WTC11 (cell line): ENCODE measurements around the gene ENG. TPM values are rescaled to one million over a fixed set of nuclear protein-coding genes. Genes with fewer than 3 reads are reported as not detected.

Source experiments
- ARID4B ChIP-seq: sonication (generic); formaldehyde crosslinking; IDR thresholded peaks from 2 replicates; pipeline ENCODE4 v1.8.0; 2023; ENCODE audit warnings: missing genetic modification reagents, mild to moderate bottlenecking, borderline replicate concordance
- ATF1 ChIP-seq: sonication (generic); formaldehyde crosslinking; IDR thresholded peaks from 2 replicates; pipeline ENCODE4 v1.8.1; 2023; ENCODE audit warnings: mild to moderate bottlenecking, moderate library complexity, missing genetic modification reagents
- ATF3 ChIP-seq: sonication (generic); formaldehyde crosslinking; conservative IDR thresholded peaks from 2 replicates; pipeline ENCODE4 v1.8.1; 2022; ENCODE audit warnings: mild to moderate bottlenecking, missing genetic modification reagents
- CREB1 ChIP-seq: sonication (generic); formaldehyde crosslinking; IDR thresholded peaks from 2 replicates; pipeline ENCODE4 v1.8.0; 2023; ENCODE audit warnings: mild to moderate bottlenecking, missing genetic modification reagents
- ELF4 ChIP-seq: sonication (generic); formaldehyde crosslinking; IDR thresholded peaks from 2 replicates; pipeline ENCODE4 v1.8.1; 2022; ENCODE audit warnings: low read depth, mild to moderate bottlenecking, moderate library complexity, missing genetic modification reagents
- FOXP1 ChIP-seq: sonication (generic); formaldehyde crosslinking; IDR thresholded peaks from 2 replicates; pipeline ENCODE4 v1.8.0; 2022; ENCODE audit warnings: missing genetic modification reagents, mild to moderate bottlenecking, moderate library complexity, borderline replicate concordance
- FOXP4 ChIP-seq: sonication (generic); formaldehyde crosslinking; IDR thresholded peaks from 2 replicates; pipeline ENCODE4 v1.8.0; 2022; ENCODE audit warnings: mild to moderate bottlenecking, missing genetic modification reagents
- HMGXB4 ChIP-seq: sonication (generic); formaldehyde crosslinking; IDR thresholded peaks from 2 replicates; pipeline ENCODE4 v1.8.1; 2023; ENCODE audit warnings: mild to moderate bottlenecking, moderate library complexity, missing genetic modification reagents
- IRF2 ChIP-seq: sonication (generic); formaldehyde crosslinking; IDR thresholded peaks from 2 replicates; pipeline ENCODE4 v1.8.0; 2022; ENCODE audit warnings: low read depth, missing genetic modification reagents, borderline replicate concordance
- KAT7 ChIP-seq: sonication (generic); formaldehyde crosslinking; IDR thresholded peaks from 2 replicates; pipeline ENCODE4 v1.8.1; 2023; ENCODE audit warnings: missing genetic modification reagents, mild to moderate bottlenecking, borderline replicate concordance
- NFATC4 ChIP-seq: fragments of 250-450 bp; sonication (Bioruptor Pico); IDR thresholded peaks from 2 replicates; pipeline ENCODE4 v1.9.0; 2021; ENCODE audit warnings: mild to moderate bottlenecking
- NR1H2 ChIP-seq: sonication (generic); formaldehyde crosslinking; IDR thresholded peaks from 2 replicates; pipeline ENCODE4 v1.9.0; 2021; ENCODE audit warnings: mild to moderate bottlenecking, moderate library complexity, missing genetic modification reagents
- NR3C1 ChIP-seq: sonication (generic); formaldehyde crosslinking; conservative IDR thresholded peaks from 2 replicates; pipeline ENCODE4 v1.8.1; 2023; ENCODE audit warnings: low read depth, mild to moderate bottlenecking, missing genetic modification reagents
- OVOL2 ChIP-seq: fragments of 250-450 bp; sonication (Bioruptor Pico); IDR thresholded peaks from 2 replicates; pipeline ENCODE4 v1.9.0; 2021; ENCODE audit warnings: mild to moderate bottlenecking, borderline replicate concordance
- PRDM15 ChIP-seq: sonication (generic); formaldehyde crosslinking; IDR thresholded peaks from 2 replicates; pipeline ENCODE4 v1.8.0; 2022; ENCODE audit warnings: missing genetic modification reagents
- PRRX2 ChIP-seq: fragments of 250-450 bp; sonication (Bioruptor Pico); IDR thresholded peaks from 2 replicates; pipeline ENCODE4 v1.8.0; 2021; ENCODE audit warnings: mild to moderate bottlenecking
- STAT6 ChIP-seq: sonication (generic); formaldehyde crosslinking; conservative IDR thresholded peaks from 2 replicates; pipeline ENCODE4 v1.8.1; 2023; ENCODE audit warnings: mild to moderate bottlenecking, low read depth, missing genetic modification reagents, moderate library complexity
- TEAD4 ChIP-seq: sonication (generic); formaldehyde crosslinking; IDR thresholded peaks from 2 replicates; pipeline ENCODE4 v1.8.0; 2022; ENCODE audit warnings: mild to moderate bottlenecking, missing genetic modification reagents
- ZBTB43 ChIP-seq: sonication (generic); formaldehyde crosslinking; IDR thresholded peaks from 2 replicates; pipeline ENCODE4 v1.8.1; 2023; ENCODE audit warnings: mild to moderate bottlenecking, missing genetic modification reagents
- ZNF671 ChIP-seq: fragments of 250-450 bp; sonication (Bioruptor Pico); IDR thresholded peaks from 2 replicates; pipeline ENCODE4 v1.8.0; 2021; ENCODE audit warnings: mild to moderate bottlenecking
- total RNA-seq: library from RNA; stranded (reverse); gene quantifications from 3 replicates; pipeline ENCODE4 v1.2.3, GENCODE V29; 2021

Gene ENG
- total RNA-seq, 1 experiment from 2014 or later: 4.4 TPM

GRCh38 chr9:127785933-127786772 is 68.3 kb downstream of the ENG start, which contains the start of gene CDK9 (continued):
- TF ChIP-seq CREB1 (CRISPR knock-in tag) (no peak), HMGXB4 (CRISPR knock-in tag) (no peak), KAT7 (CRISPR knock-in tag) (no peak; the same call in 1 of the 2 replicates), ATF1 (no peak), TEAD4 (CRISPR knock-in tag) (no peak), FOXP4 (peak; percentile 69; the same call in 1 of the 2 replicates), NFATC4 (no peak), NR3C1 (CRISPR knock-in tag) (no peak), FOXP1 (no peak; the same call in 1 of the 2 replicates), ATF3 (CRISPR knock-in tag) (no peak), ARID4B (CRISPR knock-in tag) (0 out of 2 replicates have a peak, but pooled peaks have one; percentile 57), OVOL2 (CRISPR knock-in tag) (no peak), STAT6 (CRISPR knock-in tag) (peak; percentile 78), ELF4 (CRISPR knock-in tag) (no peak), IRF2 (no peak), ZNF671 (CRISPR knock-in tag) (no peak), PRDM15 (CRISPR knock-in tag) (no peak), ZBTB43 (CRISPR knock-in tag) (no peak), PRRX2 (no peak), NR1H2 (CRISPR knock-in tag) (no peak)
